ENCODE data around the gene TMX4. TPM values are rescaled to one million over a fixed set of nuclear protein-coding genes. Genes with fewer than 3 reads are reported as not detected.

Gene TMX4
- total and polyA plus RNA-seq, 7 donors = 3.0 to 93.8 (median 63.4) TPM

DNA sequence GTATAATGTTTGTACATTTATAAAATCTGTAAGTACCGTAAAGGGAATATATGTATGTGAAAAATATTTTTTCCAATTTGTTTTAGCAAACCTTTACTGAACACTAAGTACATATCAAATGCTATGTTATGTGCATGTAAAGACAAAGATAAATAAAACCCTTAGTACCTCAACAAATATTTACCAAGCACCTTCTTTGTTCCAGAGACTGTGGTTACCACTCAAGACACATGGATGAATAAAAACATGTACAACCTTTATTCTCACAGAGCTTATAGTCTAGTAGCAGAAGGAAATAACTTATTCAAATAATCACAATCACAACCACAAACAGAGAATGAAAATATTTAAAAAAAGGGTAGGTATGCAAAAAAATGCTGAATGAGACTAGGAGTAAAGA lies 17.5 kb downstream of the TMX4 start:
- no peaks in the 10 kb centered on the region for H3K9me3 ChIP-seq
- intact Hi-C loops (cut with DNase I) = no loop called here
- H3K4me1 ChIP-seq = no peaks in the 10 kb centered on the region
- no peak for DNase-seq
- TF ChIP-seq POLR2AphosphoS5 (IDR thresholded peaks at IDR 0.05) (no peak), EP300 (IDR thresholded peaks at IDR 0.05) (no peak), POLR2A (IDR thresholded peaks at IDR 0.05) (no peak)
- TF ChIP-seq, protein P1, sequence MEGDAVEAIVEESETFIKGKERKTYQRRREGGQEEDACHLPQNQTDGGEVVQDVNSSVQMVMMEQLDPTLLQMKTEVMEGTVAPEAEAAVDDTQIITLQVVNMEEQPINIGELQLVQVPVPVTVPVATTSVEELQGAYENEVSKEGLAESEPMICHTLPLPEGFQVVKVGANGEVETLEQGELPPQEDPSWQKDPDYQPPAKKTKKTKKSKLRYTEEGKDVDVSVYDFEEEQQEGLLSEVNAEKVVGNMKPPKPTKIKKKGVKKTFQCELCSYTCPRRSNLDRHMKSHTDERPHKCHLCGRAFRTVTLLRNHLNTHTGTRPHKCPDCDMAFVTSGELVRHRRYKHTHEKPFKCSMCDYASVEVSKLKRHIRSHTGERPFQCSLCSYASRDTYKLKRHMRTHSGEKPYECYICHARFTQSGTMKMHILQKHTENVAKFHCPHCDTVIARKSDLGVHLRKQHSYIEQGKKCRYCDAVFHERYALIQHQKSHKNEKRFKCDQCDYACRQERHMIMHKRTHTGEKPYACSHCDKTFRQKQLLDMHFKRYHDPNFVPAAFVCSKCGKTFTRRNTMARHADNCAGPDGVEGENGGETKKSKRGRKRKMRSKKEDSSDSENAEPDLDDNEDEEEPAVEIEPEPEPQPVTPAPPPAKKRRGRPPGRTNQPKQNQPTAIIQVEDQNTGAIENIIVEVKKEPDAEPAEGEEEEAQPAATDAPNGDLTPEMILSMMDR (IDR thresholded peaks at IDR 0.05) = no peak
- H3K4me3 ChIP-seq = no peak overlapping the region
- H3K27ac ChIP-seq = no peak overlapping the region
- no peaks in the 10 kb centered on the region for H3K27me3 ChIP-seq
- peaks cover 11 to 54% (median 31%) of the 10 kb centered on the region in 4 donors for H3K36me3 ChIP-seq
- 91 to 97% methylated on average over 1 of the region's 1 CpG for WGBS, 2 donors

DNA sequence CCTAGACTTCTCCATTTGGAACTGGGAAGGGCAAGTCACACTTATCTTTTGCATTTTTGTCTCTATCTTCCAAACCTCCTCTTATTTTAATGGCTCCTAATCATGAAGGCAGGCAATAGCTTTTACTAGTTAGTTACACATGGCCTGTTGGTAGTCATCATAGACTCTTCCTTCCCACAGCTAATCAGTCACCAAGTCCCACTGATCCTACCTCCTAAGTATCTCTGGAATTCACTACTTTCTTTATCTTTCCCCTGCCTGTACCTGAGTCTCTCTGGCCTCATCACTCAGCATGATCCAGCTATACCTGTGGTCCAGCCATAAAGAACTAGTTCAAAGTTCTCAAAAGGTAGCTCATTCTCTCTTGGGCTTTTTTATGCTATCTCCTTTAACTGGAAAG lies 18.8 kb downstream of the TMX4 start:
- no peak for TF ChIP-seq EP300 (IDR thresholded peaks at IDR 0.05)
- no peak for TF ChIP-seq POLR2A (IDR thresholded peaks at IDR 0.05)
- no peak for TF ChIP-seq POLR2AphosphoS5 (IDR thresholded peaks at IDR 0.05)
- TF ChIP-seq, protein P1 (IDR thresholded peaks at IDR 0.05) = no peak
- DNase-seq = no peak
- H3K9me3 ChIP-seq = no peaks in the 10 kb centered on the region
- no peak overlapping the region for H3K4me3 ChIP-seq
- H3K36me3 ChIP-seq = peaks cover 11 to 58% (median 33%) of the 10 kb centered on the region in 4 donors
- H3K27me3 ChIP-seq = no peaks in the 10 kb centered on the region
- no peaks in the 10 kb centered on the region for H3K4me1 ChIP-seq
- H3K27ac ChIP-seq = no peak overlapping the region
- intact Hi-C loops (cut with DNase I) = no loop called here

DNA sequence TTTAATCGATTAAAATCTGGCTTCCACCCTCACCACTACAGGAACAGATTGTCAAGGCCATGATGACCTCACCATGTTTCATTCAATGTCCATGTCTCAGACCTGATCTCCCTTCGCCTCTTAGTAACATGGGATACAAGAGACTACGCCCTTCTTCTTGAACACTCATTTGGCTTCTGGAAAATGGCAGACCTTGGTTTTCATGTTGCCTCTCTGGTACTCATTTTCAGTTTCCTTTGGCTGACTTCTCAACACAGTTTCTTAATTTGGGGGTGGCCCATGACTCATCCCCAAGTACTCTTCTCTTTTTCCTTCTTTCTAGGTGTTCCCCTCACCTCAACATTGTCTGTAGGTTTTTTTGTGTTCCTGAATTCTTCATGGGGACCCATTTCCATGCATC lies 22.7 kb downstream of the TMX4 start:
- no peaks in the 10 kb centered on the region for H3K9me3 ChIP-seq
- H3K27ac ChIP-seq = no peak overlapping the region
- DNase-seq = no peak
- no peak for TF ChIP-seq POLR2AphosphoS5 (IDR thresholded peaks at IDR 0.05)
- TF ChIP-seq, protein P1 (IDR thresholded peaks at IDR 0.05) = no peak
- no peak for TF ChIP-seq POLR2A (IDR thresholded peaks at IDR 0.05)
- TF ChIP-seq EP300 (IDR thresholded peaks at IDR 0.05) = no peak
- 96% methylated on average over 3 of the region's 3 CpGs for WGBS, 2 donors
- H3K4me1 ChIP-seq = no peaks in the 10 kb centered on the region
- H3K4me3 ChIP-seq = no peak overlapping the region
- peaks cover 17 to 93% (median 43%) of the 10 kb centered on the region in 4 donors for H3K36me3 ChIP-seq
- no peaks in the 10 kb centered on the region for H3K27me3 ChIP-seq
- intact Hi-C loops (cut with DNase I) = no loop called here

DNA sequence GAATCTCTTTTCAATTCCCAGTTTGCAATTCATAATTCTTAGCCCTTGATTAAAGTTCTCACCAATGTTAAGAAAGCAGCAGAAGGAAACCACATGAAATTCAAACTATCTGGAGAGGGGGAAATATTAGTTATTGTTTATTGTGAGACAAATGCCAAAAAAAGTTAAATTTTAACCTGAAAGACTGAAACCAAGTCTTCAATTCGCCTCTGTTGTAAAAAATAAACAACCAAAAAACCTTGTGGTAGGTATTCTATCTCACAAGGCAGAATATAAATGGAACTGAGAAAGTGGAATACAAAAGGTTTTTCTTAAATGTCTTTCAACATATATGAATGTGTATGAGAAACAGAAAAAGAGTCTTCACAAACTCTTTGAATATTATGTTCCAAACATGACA lies 24.8 kb downstream of the TMX4 start:
- H3K27me3 ChIP-seq = no peaks in the 10 kb centered on the region
- no peaks in the 10 kb centered on the region for H3K4me1 ChIP-seq
- no peak overlapping the region for H3K27ac ChIP-seq
- 88 to 100% methylated on average over 1 of the region's 1 CpG for WGBS, 2 donors
- TF ChIP-seq, protein P1 (IDR thresholded peaks at IDR 0.05) = no peak
- TF ChIP-seq POLR2AphosphoS5 (IDR thresholded peaks at IDR 0.05) (no peak), POLR2A (IDR thresholded peaks at IDR 0.05) (no peak), EP300 (IDR thresholded peaks at IDR 0.05) (no peak)
- no peaks in the 10 kb centered on the region for H3K9me3 ChIP-seq
- no peak for DNase-seq
- H3K36me3 ChIP-seq = peaks cover 10 to 86% (median 35%) of the 10 kb centered on the region in 4 donors
- H3K4me3 ChIP-seq = no peak overlapping the region
- intact Hi-C loops (cut with DNase I) = no loop called here

DNA sequence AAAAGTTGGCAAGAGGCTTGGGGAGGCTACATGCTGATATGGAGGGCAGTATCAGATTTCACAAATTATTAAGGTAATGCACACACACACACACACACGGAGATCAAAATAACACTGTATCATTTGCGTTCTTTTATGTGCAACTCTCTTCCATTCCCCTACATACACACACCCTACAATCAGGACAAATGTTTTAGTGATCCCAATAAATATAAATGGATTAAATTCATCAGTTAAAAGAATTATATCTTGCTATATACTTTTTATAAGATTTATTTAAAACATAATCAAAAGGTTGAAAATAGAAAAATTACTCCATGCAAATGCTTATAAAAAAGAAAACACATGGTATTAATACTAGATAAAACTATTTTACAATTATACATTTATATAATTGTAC lies 25.9 kb downstream of the TMX4 start:
- Histone ChIP-seq H3K36me3 (peaks cover 6 to 79% (median 28%) of the 10 kb centered on the region in 4 donors), H3K9me3 (no peaks in the 10 kb centered on the region), H3K27me3 (no peaks in the 10 kb centered on the region), H3K4me1 (no peaks in the 10 kb centered on the region), H3K4me3 (no peak overlapping the region), H3K27ac (no peak overlapping the region)
- TF ChIP-seq POLR2AphosphoS5 (IDR thresholded peaks at IDR 0.05) (no peak), EP300 (IDR thresholded peaks at IDR 0.05) (no peak), POLR2A (IDR thresholded peaks at IDR 0.05) (no peak)
- TF ChIP-seq, protein P1 (IDR thresholded peaks at IDR 0.05) = no peak
- WGBS, 2 donors = 95 to 96% methylated on average over 2 of the region's 2 CpGs
- no peak for DNase-seq
- intact Hi-C loops (cut with DNase I) = no loop called here
